GM08714 (cell line): Measurements from ENCODE around the gene SLC26A9.

Experiments used
- H3K4me3 ChIP-seq: fragments of 200-500 bp; sonication (Bioruptor generic); 2 replicates; pipeline ENCODE4 v1.5.1; 2014; ENCODE audit warnings: mild to moderate bottlenecking, low read length, inconsistent platforms
- ZNF274 ChIP-seq: IDR thresholded peaks from 2 replicates; pipeline ENCODE4 v1.6.1; 2012; ENCODE audit warnings: mild to moderate bottlenecking, low read depth, low read length

Gene SLC26A9

GRCh38 chr1:205962821-205963221 lies 19.6 kb upstream of the SLC26A9 start:
- no peak for TF ChIP-seq ZNF274
- no peak overlapping the region for H3K4me3 ChIP-seq

GRCh38 chr1:205961991-205962820 lies 18.9 kb upstream of the SLC26A9 start:
- TF ChIP-seq ZNF274, result no peak
- no peak overlapping the region for H3K4me3 ChIP-seq

GRCh38 chr1:205961405-205961804 lies 18.1 kb upstream of the SLC26A9 start:
- no peak for TF ChIP-seq ZNF274
- H3K4me3 ChIP-seq, result no peak overlapping the region

- no peak for TF ChIP-seq ZNF274
- no peak overlapping the region for H3K4me3 ChIP-seq
These were observed 16.5 kb upstream of the SLC26A9 start for GRCh38 chr1:205959789-205960188.

GRCh38 chr1:205955499-205955898 lies 12.2 kb upstream of the SLC26A9 start:
- H3K4me3 ChIP-seq, result no peak overlapping the region
- no peak for TF ChIP-seq ZNF274

GRCh38 chr1:205954819-205955404 lies 11.7 kb upstream of the SLC26A9 start:
- H3K4me3 ChIP-seq, result no peak overlapping the region
- TF ChIP-seq ZNF274, result no peak

GRCh38 chr1:205951746-205952145 lies 8.5 kb upstream of the SLC26A9 start:
- no peak for TF ChIP-seq ZNF274
- H3K4me3 ChIP-seq, result no peak overlapping the region

- H3K4me3 ChIP-seq, result no peak overlapping the region
- no peak for TF ChIP-seq ZNF274
These were observed 7.7 kb upstream of the SLC26A9 start for GRCh38 chr1:205950826-205951549.

GRCh38 chr1:205950280-205950679 lies 7.0 kb upstream of the SLC26A9 start:
- no peak overlapping the region for H3K4me3 ChIP-seq
- TF ChIP-seq ZNF274, result no peak

- H3K4me3 ChIP-seq, result no peak overlapping the region
These were observed 6.5 kb upstream of the SLC26A9 start for GRCh38 chr1:205949753-205950152.

GRCh38 chr1:205948886-205949285 lies 5.6 kb upstream of the SLC26A9 start:
- no peak for TF ChIP-seq ZNF274
- H3K4me3 ChIP-seq, result no peak overlapping the region

More at GRCh38 chr1:205949753-205950152, 6.5 kb upstream of the SLC26A9 start:
- TF ChIP-seq ZNF274, result no peak

GRCh38 chr1:205948039-205948438 lies 4.8 kb upstream of the SLC26A9 start:
- no peak overlapping the region for H3K4me3 ChIP-seq
- no peak for TF ChIP-seq ZNF274

- H3K4me3 ChIP-seq, result no peak overlapping the region
- TF ChIP-seq ZNF274, result no peak
These were observed 3.8 kb upstream of the SLC26A9 start for GRCh38 chr1:205947024-205947423.

- TF ChIP-seq ZNF274, result no peak
- H3K4me3 ChIP-seq, result no peak overlapping the region
These were observed 1.8 kb upstream of the SLC26A9 start for GRCh38 chr1:205945069-205945468.

- TF ChIP-seq ZNF274, result no peak
- no peak overlapping the region for H3K4me3 ChIP-seq
These were observed 1.3 kb upstream of the SLC26A9 start for GRCh38 chr1:205944525-205944924.
